ENCODE data around the gene HSFX3.

GRCh38 chrX:149568701-149569296, 19.1 kb upstream of the HSFX3 start:
- TF ChIP-seq CTCF (conservative IDR thresholded peaks at IDR 0.05; ENCODE audit: low read length), result no peak
- TF ChIP-seq EZH2phosphoT487 (IDR thresholded peaks at IDR 0.05; ENCODE audit: borderline replicate concordance), result no peak
